HEK293 (cell line): ENCODE results near the gene BACH2.

ENCODE experiments used
- CTCF ChIA-PET: fragments of 350-600 bp; formaldehyde crosslinking; extraction: SDS; loops from one replicate; lab custom pipeline; 2021; ENCODE audit warnings: antibody characterized with exemption; lab: Yijun Ruan, JAX
- POLR2A ChIA-PET: fragments of 300-600 bp; formaldehyde crosslinking; extraction: SDS; loops from one replicate; lab custom pipeline; 2020; ENCODE audit warnings: antibody characterized with exemption, inconsistent platforms; lab: Yijun Ruan, JAX
- H3K27ac ChIP-seq: fragments of 200-500 bp; sonication (Bioruptor generic); 2 replicates; pipeline ENCODE4 v1.5.1; 2014; ENCODE audit warnings: low read depth, low read length, control low read depth, inconsistent platforms; ENCODE audit errors: extremely low read depth
- H3K36me3 ChIP-seq, 2 experiments: fragments of 200-500 bp in 1 of 2; sonication (Bioruptor generic) in 1 of 2; 1 replicate in 1 of 2; 2 replicates in 1 of 2; pipeline ENCODE4 v1.5.1; 2014 to 2017; ENCODE audit warnings: inconsistent platforms in 2 of 2, low read length in 2 of 2; ENCODE audit not compliant: control insufficient read depth in 2 of 2, insufficient read depth in 1 of 2
- H3K4me1 ChIP-seq: fragments of 200-500 bp; sonication (Bioruptor generic); 2 replicates; pipeline ENCODE4 v1.5.1; 2014; ENCODE audit warnings: mild to moderate bottlenecking, low read length, inconsistent platforms; ENCODE audit not compliant: control insufficient read depth, insufficient read depth
- H3K4me3 ChIP-seq: 2 replicates; pipeline ENCODE4 v1.5.1; 2011; ENCODE audit warnings: low read depth, mild to moderate bottlenecking, control low read depth, low read length, moderate library complexity
- H3K9me3 ChIP-seq: fragments of 200-500 bp; sonication (Bioruptor generic); 2 replicates; pipeline ENCODE4 v1.5.1; 2014; ENCODE audit warnings: low read depth, low read length, inconsistent platforms; ENCODE audit not compliant: control insufficient read depth, insufficient read depth
- BCL11A ChIP-seq: fragments of 450-650 bp; formaldehyde crosslinking; IDR thresholded peaks from 2 replicates; pipeline ENCODE4 v1.5.1; 2016; ENCODE audit warnings: low read depth, missing biosample characterization, missing genetic modification characterization
- HOXC10 ChIP-seq: sonication (generic); formaldehyde crosslinking; IDR thresholded peaks from 2 replicates; pipeline ENCODE4 v1.8.1; 2023; ENCODE audit warnings: mild to moderate bottlenecking, missing genetic modification reagents
- PRDM2 ChIP-seq: fragments of 450-650 bp; formaldehyde crosslinking; IDR thresholded peaks from 2 replicates; pipeline ENCODE4 v1.5.1; 2016; ENCODE audit warnings: missing biosample characterization, missing genetic modification characterization, borderline replicate concordance
- SETDB1 ChIP-seq: IDR thresholded peaks from one replicate; pipeline ENCODE4 v1.6.1; 2017; ENCODE audit warnings: mild to moderate bottlenecking, low read length, moderate library complexity, mixed read lengths; ENCODE audit not compliant: insufficient read length
- ZBTB17 ChIP-seq: fragments of 450-650 bp; formaldehyde crosslinking; IDR thresholded peaks from 2 replicates; pipeline ENCODE4 v1.5.1; 2016; ENCODE audit warnings: missing biosample characterization, missing genetic modification characterization
- ZFP37 ChIP-seq: fragments of 450-650 bp; formaldehyde crosslinking; IDR thresholded peaks from 2 replicates; pipeline ENCODE4 v1.5.1; 2016; ENCODE audit warnings: missing biosample characterization, missing genetic modification characterization
- ZNF175 ChIP-seq: fragments of 450-650 bp; formaldehyde crosslinking; IDR thresholded peaks from 2 replicates; pipeline ENCODE4 v1.5.1; 2016; ENCODE audit warnings: missing biosample characterization, missing genetic modification characterization
- ZNF2 ChIP-seq: fragments of 450-650 bp; formaldehyde crosslinking; IDR thresholded peaks from 2 replicates; pipeline ENCODE4 v1.5.1; 2016; ENCODE audit warnings: missing biosample characterization, missing genetic modification characterization
- ZNF280D ChIP-seq: fragments of 450-650 bp; formaldehyde crosslinking; IDR thresholded peaks from 2 replicates; pipeline ENCODE4 v1.5.1; 2016; ENCODE audit warnings: missing biosample characterization, missing genetic modification characterization
- ZNF335 ChIP-seq: fragments of 450-650 bp; formaldehyde crosslinking; conservative IDR thresholded peaks from 2 replicates; pipeline ENCODE4 v1.5.1; 2016; ENCODE audit warnings: missing biosample characterization, missing genetic modification characterization
- ZNF473 ChIP-seq: fragments of 450-650 bp; formaldehyde crosslinking; IDR thresholded peaks from 2 replicates; pipeline ENCODE4 v1.5.1; 2017; ENCODE audit warnings: missing biosample characterization, missing genetic modification characterization
- ZNF514 ChIP-seq: fragments of 450-650 bp; formaldehyde crosslinking; IDR thresholded peaks from 2 replicates; pipeline ENCODE4 v1.5.1; 2016; ENCODE audit warnings: missing biosample characterization, missing genetic modification characterization
- ZNF645 ChIP-seq: fragments of 450-650 bp; formaldehyde crosslinking; IDR thresholded peaks from 2 replicates; pipeline ENCODE4; 2016; ENCODE audit warnings: missing biosample characterization, missing genetic modification characterization
- ZNF654 ChIP-seq: fragments of 450-650 bp; formaldehyde crosslinking; IDR thresholded peaks from 2 replicates; pipeline ENCODE4 v1.5.1; 2016; ENCODE audit warnings: low read depth, missing biosample characterization, missing genetic modification characterization
- ZXDB ChIP-seq: fragments of 450-650 bp; formaldehyde crosslinking; IDR thresholded peaks from 2 replicates; pipeline ENCODE4 v1.5.1; 2016; ENCODE audit warnings: missing biosample characterization, missing genetic modification characterization
- TF ChIP-seq, protein P1 (sequence below): fragments of 450-650 bp; formaldehyde crosslinking; IDR thresholded peaks from 2 replicates; pipeline ENCODE4 v1.5.1; 2016; ENCODE audit warnings: missing biosample characterization, missing genetic modification characterization
- TF ChIP-seq, protein P2 (sequence below): fragments of 450-650 bp; formaldehyde crosslinking; IDR thresholded peaks from 2 replicates; pipeline ENCODE4 v1.5.1; 2016; ENCODE audit warnings: missing biosample characterization, missing genetic modification characterization
- TF ChIP-seq, protein P3 (sequence below): fragments of 450-650 bp; formaldehyde crosslinking; IDR thresholded peaks from 2 replicates; pipeline ENCODE4 v1.5.1; 2017; ENCODE audit warnings: missing biosample characterization, mild to moderate bottlenecking, missing genetic modification characterization, moderate library complexity

The BACH2 gene

DNA sequence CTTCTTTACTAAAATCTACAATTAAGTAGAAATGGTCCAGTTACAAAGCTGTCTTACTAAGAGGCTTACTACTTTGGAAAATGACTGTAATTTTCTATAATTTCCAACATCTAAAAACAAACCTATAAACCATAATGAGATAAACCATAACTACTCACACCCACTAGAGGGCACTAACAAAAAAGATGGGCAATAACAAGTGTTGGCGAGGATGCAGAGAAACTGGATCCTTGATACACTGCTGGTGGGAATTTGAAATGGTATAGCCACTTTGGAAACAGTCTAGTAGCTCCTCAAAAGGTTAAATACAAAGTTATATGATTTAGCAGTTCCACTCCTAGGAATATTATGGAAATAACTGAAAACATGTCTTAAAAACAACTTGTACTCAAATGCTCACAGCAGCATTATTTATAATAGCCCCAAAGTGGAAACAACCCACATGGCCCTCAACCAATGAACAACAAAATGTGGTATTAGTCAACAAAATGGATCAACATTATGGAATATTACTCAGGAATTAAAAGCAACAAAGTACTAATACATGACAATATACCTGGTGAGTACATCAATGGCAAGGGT is 351.7 kb downstream of the BACH2 start (continued):
- TF ChIP-seq ZNF175 (tag by site-specific recombination), result no peak
- no peak for TF ChIP-seq ZXDB
- TF ChIP-seq ZBTB17 (tag by site-specific recombination), result no peak
- no peak for TF ChIP-seq ZNF514
- no peak for TF ChIP-seq ZNF335 (tag by site-specific recombination)
- TF ChIP-seq ZNF2 (tag by site-specific recombination), result no peak
- no peak for TF ChIP-seq BCL11A
- TF ChIP-seq, protein P1, sequence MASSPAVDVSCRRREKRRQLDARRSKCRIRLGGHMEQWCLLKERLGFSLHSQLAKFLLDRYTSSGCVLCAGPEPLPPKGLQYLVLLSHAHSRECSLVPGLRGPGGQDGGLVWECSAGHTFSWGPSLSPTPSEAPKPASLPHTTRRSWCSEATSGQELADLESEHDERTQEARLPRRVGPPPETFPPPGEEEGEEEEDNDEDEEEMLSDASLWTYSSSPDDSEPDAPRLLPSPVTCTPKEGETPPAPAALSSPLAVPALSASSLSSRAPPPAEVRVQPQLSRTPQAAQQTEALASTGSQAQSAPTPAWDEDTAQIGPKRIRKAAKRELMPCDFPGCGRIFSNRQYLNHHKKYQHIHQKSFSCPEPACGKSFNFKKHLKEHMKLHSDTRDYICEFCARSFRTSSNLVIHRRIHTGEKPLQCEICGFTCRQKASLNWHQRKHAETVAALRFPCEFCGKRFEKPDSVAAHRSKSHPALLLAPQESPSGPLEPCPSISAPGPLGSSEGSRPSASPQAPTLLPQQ (tag by site-specific recombination), result no peak
- no peak for TF ChIP-seq HOXC10 (CRISPR knock-in tag)
- no peak for TF ChIP-seq PRDM2
- peak; percentile 52 for TF ChIP-seq SETDB1
- TF ChIP-seq, protein P2, sequence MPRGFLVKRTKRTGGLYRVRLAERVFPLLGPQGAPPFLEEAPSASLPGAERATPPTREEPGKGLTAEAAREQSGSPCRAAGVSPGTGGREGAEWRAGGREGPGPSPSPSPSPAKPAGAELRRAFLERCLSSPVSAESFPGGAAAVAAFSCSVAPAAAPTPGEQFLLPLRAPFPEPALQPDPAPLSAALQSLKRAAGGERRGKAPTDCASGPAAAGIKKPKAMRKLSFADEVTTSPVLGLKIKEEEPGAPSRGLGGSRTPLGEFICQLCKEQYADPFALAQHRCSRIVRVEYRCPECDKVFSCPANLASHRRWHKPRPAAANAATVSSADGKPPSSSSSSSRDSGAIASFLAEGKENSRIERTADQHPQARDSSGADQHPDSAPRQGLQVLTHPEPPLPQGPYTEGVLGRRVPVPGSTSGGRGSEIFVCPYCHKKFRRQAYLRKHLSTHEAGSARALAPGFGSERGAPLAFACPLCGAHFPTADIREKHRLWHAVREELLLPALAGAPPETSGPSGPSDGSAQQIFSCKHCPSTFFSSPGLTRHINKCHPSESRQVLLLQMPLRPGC (tag by site-specific recombination), result no peak
- TF ChIP-seq, all 188 proteins: peak for 4

GRCh38 chr6:89944181-89944755 is 352.4 kb downstream of the BACH2 start:
- H3K9me3 ChIP-seq, result no peaks in the 10 kb centered on the region
- H3K36me3 ChIP-seq, result no peaks in the 10 kb centered on the region
- H3K27ac ChIP-seq, result no peak overlapping the region
- TF ChIP-seq ZNF280D (no peak), ZNF645 (tag by site-specific recombination) (no peak), ZFP37 (no peak), HOXC10 (CRISPR knock-in tag) (no peak), ZNF473 (tag by site-specific recombination) (no peak), ZNF654 (no peak)
- TF ChIP-seq, protein P3, sequence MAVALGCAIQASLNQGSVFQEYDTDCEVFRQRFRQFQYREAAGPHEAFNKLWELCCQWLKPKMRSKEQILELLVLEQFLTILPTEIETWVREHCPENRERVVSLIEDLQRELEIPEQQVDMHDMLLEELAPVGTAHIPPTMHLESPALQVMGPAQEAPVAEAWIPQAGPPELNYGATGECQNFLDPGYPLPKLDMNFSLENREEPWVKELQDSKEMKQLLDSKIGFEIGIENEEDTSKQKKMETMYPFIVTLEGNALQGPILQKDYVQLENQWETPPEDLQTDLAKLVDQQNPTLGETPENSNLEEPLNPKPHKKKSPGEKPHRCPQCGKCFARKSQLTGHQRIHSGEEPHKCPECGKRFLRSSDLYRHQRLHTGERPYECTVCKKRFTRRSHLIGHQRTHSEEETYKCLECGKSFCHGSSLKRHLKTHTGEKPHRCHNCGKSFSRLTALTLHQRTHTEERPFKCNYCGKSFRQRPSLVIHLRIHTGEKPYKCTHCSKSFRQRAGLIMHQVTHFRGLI (tag by site-specific recombination), result no peak
- TF ChIP-seq, all 188 proteins: peak for 0
- H3K4me3 ChIP-seq, result no peak overlapping the region
- POLR2A ChIA-PET, result no interaction called here
- CTCF ChIA-PET, result interaction anchor here (0.6 to 3.5 kb wide), 22 partner anchors 9 to 534 kb away, joined by 3 to 33 read pairs (median 4); no protein-coding TSS in a partner anchor
- H3K4me1 ChIP-seq, result no peaks in the 10 kb centered on the region
